Endothelial cell of umbilical vein (primary cell): ENCODE measurements around the gene PNPLA2.
A peak's percentile ranks its signal among the peaks of the same experiment; 100 is the strongest.

Source experiments
- EZH2 ChIP-seq: IDR thresholded peaks from 2 replicates; pipeline ENCODE4 v1.6.1; 2012; ENCODE audit warnings: borderline replicate concordance, low read depth, mild to moderate bottlenecking, moderate library complexity, low read length, inconsistent platforms; ENCODE audit not compliant: severe bottlenecking
- JUN ChIP-seq: IDR thresholded peaks from 2 replicates; pipeline ENCODE4 v1.6.1; 2011; ENCODE audit warnings: borderline replicate concordance, low read depth; ENCODE audit not compliant: insufficient read length, insufficient read depth
- MYC ChIP-seq: IDR thresholded peaks from one replicate; pipeline ENCODE4 v1.6.1; 2011; ENCODE audit warnings: mild to moderate bottlenecking, low read depth, low read length
- POLR2A ChIP-seq: IDR thresholded peaks from 2 replicates; pipeline ENCODE4 v1.6.1; 2012; ENCODE audit warnings: low read depth, mild to moderate bottlenecking, control low read depth, low read length
- POLR2AphosphoS5 ChIP-seq: IDR thresholded peaks from 2 replicates; pipeline ENCODE4 v1.6.1; 2012; ENCODE audit warnings: low read depth, mild to moderate bottlenecking, control low read depth, low read length, moderate library complexity; ENCODE audit not compliant: insufficient read depth
- TF ChIP-seq, protein P1 (sequence below), 2 donors: IDR thresholded peaks; 1 replicate in 1 of 2; 2 replicates in 1 of 2; pipeline ENCODE4 v1.5.1; 2011; ENCODE audit warnings: low read length in 2 of 2, mild to moderate bottlenecking in 2 of 2, moderate library complexity in 2 of 2, control low read depth in 1 of 2, inconsistent platforms in 1 of 2, low read depth in 1 of 2; ENCODE audit not compliant: insufficient read depth in 1 of 2; ENCODE audit errors: extremely low read depth in 1 of 2
- TF ChIP-seq, protein P2 (sequence below): IDR thresholded peaks from 2 replicates; pipeline ENCODE4 v1.6.1; 2011; ENCODE audit not compliant: insufficient read depth, insufficient read length

DNA sequence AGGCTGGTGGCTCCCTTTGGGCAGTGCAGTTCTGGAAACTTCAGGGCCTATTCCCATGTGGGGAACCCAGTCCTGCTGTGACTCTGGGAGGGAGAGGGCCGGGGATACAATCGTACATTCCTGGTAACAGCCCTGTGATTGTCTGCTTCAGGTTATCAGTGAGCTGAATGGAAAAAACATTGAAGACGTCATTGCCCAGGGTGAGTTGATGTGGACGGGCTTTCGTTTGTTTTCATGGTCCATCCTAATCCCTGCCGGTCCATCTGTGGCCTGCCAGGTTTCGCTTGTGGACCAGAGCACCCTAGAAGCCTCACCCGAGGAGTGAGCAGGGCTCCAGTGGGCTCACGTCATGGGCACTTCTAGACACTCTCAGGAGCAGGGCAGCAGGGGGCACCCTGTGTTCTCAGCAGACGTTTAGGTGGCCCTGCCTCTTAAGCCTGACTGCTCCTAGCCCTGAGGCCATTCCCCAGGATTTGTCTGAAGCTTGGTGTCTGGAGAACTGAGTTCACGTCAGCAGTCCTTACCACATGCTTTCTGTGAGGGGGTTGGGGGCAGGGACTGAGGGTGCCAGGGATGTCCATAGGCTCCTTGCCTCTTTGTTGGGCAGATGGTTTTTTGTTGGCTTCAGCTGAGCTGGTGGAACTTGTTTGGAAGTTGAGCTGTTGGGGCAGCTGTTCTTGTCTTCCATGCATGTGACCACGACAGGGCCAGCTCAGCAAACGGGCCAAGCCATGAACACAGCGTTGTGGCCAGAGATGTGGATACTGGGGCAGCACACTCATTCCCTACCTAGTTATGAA lies 7.1 kb upstream of the PNPLA2 start:
- no peak for TF ChIP-seq EZH2
- peak; percentile 7 for TF ChIP-seq POLR2A
- TF ChIP-seq, protein P1, sequence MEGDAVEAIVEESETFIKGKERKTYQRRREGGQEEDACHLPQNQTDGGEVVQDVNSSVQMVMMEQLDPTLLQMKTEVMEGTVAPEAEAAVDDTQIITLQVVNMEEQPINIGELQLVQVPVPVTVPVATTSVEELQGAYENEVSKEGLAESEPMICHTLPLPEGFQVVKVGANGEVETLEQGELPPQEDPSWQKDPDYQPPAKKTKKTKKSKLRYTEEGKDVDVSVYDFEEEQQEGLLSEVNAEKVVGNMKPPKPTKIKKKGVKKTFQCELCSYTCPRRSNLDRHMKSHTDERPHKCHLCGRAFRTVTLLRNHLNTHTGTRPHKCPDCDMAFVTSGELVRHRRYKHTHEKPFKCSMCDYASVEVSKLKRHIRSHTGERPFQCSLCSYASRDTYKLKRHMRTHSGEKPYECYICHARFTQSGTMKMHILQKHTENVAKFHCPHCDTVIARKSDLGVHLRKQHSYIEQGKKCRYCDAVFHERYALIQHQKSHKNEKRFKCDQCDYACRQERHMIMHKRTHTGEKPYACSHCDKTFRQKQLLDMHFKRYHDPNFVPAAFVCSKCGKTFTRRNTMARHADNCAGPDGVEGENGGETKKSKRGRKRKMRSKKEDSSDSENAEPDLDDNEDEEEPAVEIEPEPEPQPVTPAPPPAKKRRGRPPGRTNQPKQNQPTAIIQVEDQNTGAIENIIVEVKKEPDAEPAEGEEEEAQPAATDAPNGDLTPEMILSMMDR (IDR thresholded peaks at IDR 0.05; ENCODE audit: extremely low read depth in 1 of 2, insufficient read depth in 1 of 2, low read depth in 1 of 2, low read length in 2 of 2) = peak in 1 of 2 donors; percentile 14
- no peak for TF ChIP-seq POLR2AphosphoS5
- TF ChIP-seq JUN = no peak
- TF ChIP-seq, protein P2, sequence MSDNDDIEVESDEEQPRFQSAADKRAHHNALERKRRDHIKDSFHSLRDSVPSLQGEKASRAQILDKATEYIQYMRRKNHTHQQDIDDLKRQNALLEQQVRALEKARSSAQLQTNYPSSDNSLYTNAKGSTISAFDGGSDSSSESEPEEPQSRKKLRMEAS = no peak
- no peak for TF ChIP-seq MYC
